Liver (tissue), 9 donors: ENCODE measurements around the gene MAPK6. TPM values are rescaled to one million over a fixed set of nuclear protein-coding genes. Genes with fewer than 3 reads are reported as not detected.
A peak's percentile ranks its signal among the peaks of the same experiment; 100 is the strongest.

Source experiments
- DNase-seq: peaks from one replicate; pipeline ENCODE4 v3.0.0-alpha.2; 2017; ENCODE audit warnings: low spot score
- H3K27ac ChIP-seq, 2 donors: one replicate each; pipeline ENCODE4 v1.7.0; 2013; ENCODE audit warnings: inconsistent platforms in 2 of 2, low read length in 2 of 2, control low read depth in 1 of 2, low read depth in 1 of 2, mild to moderate bottlenecking in 1 of 2
- H3K27me3 ChIP-seq, 4 donors: one replicate each; pipeline versions ENCODE4 v1.6.1 to v1.7.0; 2013; ENCODE audit warnings: low read length in 3 of 4, inconsistent platforms in 1 of 4, mild to moderate bottlenecking in 1 of 4, moderate library complexity in 1 of 4; ENCODE audit not compliant: control insufficient read depth in 4 of 4, insufficient read depth in 4 of 4
- H3K36me3 ChIP-seq, 4 donors: one replicate each; pipeline versions ENCODE4 v1.6.1 to v1.7.0; 2013; ENCODE audit warnings: low read length in 3 of 4, mild to moderate bottlenecking in 3 of 4, low read depth in 1 of 4, moderate library complexity in 1 of 4; ENCODE audit not compliant: control insufficient read depth in 4 of 4, insufficient read depth in 3 of 4
- H3K4me1 ChIP-seq, 4 donors: one replicate each; pipeline versions ENCODE4 v1.6.1 to v1.7.0; 2013; ENCODE audit warnings: low read length in 3 of 4, mild to moderate bottlenecking in 3 of 4, moderate library complexity in 1 of 4; ENCODE audit not compliant: control insufficient read depth in 4 of 4, insufficient read depth in 4 of 4
- H3K4me3 ChIP-seq, 3 donors: one replicate each; pipeline versions ENCODE4 v1.6.1 to v1.7.0; 2013; ENCODE audit warnings: low read length in 3 of 3, control low read depth in 1 of 3, low read depth in 1 of 3, mild to moderate bottlenecking in 1 of 3
- H3K9ac ChIP-seq, 2 donors: one replicate each; pipeline ENCODE4 v1.7.0; 2013; ENCODE audit warnings: low read length in 2 of 2, mild to moderate bottlenecking in 2 of 2, moderate library complexity in 2 of 2, control low read depth in 1 of 2, low read depth in 1 of 2
- H3K9me3 ChIP-seq, 4 donors: one replicate each; pipeline versions ENCODE4 v1.6.1 to v1.7.0; 2013; ENCODE audit warnings: low read length in 3 of 4; ENCODE audit not compliant: control insufficient read depth in 4 of 4
- ATF3 ChIP-seq: IDR thresholded peaks from 2 replicates; pipeline ENCODE4 v1.6.1; 2016; ENCODE audit warnings: antibody characterized with exemption
- CTCF ChIP-seq: fragments of 150-350 bp; IDR thresholded peaks from 2 replicates; pipeline ENCODE4 v1.5.1; 2017; ENCODE audit warnings: improper control_type of control experiment, low read depth, low read length; ENCODE audit not compliant: missing input control
- GABPA ChIP-seq, 2 donors: IDR thresholded peaks in 1 of 2; conservative IDR thresholded peaks in 1 of 2; 2 replicates each; pipeline ENCODE4 v1.6.1; 2016; ENCODE audit warnings: antibody characterized with exemption in 2 of 2, mild to moderate bottlenecking in 1 of 2, moderate library complexity in 1 of 2
- NR2F2 ChIP-seq: IDR thresholded peaks from 2 replicates; pipeline ENCODE4 v1.6.1; 2016; ENCODE audit warnings: antibody characterized with exemption
- RAD21 ChIP-seq, 2 donors: IDR thresholded peaks; 2 replicates each; pipeline ENCODE4 v1.6.1; 2016; ENCODE audit warnings: antibody characterized with exemption in 2 of 2, mild to moderate bottlenecking in 2 of 2
- REST ChIP-seq: IDR thresholded peaks from 2 replicates; pipeline ENCODE4 v1.6.1; 2016; ENCODE audit warnings: antibody characterized with exemption, mild to moderate bottlenecking
- RXRA ChIP-seq, 2 donors: IDR thresholded peaks; 2 replicates each; pipeline ENCODE4 v1.6.1; 2017 to 2018; ENCODE audit warnings: antibody characterized with exemption in 2 of 2, mild to moderate bottlenecking in 1 of 2
- SP1 ChIP-seq: IDR thresholded peaks from 2 replicates; pipeline ENCODE4 v1.6.1; 2018; ENCODE audit warnings: antibody characterized with exemption, mild to moderate bottlenecking
- TAF1 ChIP-seq: conservative IDR thresholded peaks from 2 replicates; pipeline ENCODE4 v1.6.1; 2016; ENCODE audit warnings: antibody characterized with exemption, mild to moderate bottlenecking
- WGBS: extraction: QIAGEN DNeasy Blood & Tissue Kit; methylation state at CpG from one replicate; pipeline ENCODE4 v1.1.7; 2013; 5-methylcytosine and 5-hydroxymethylcytosine counted together
- polyA plus RNA-seq, 2 donors: library from polyadenylated mRNA; stranded (reverse) in 1 of 2; unstranded in 1 of 2; fragments of 200-250 nt in 1 of 2; fragments of >200 nt in 1 of 2; fragmentation: Nextera tagmentation in 1 of 2; extraction: Ambion mirVana in 1 of 2; gene quantifications; one replicate each; pipeline versions ENCODE4 v1.2.1 to v1.2.3, GENCODE V29; 2013 to 2015
- total RNA-seq, 2 donors: library from RNA; depleted of rRNA; stranded (reverse); fragments of >200 nt; gene quantifications; one replicate each; pipeline ENCODE4 v1.2.3, GENCODE V29; 2014
- TF ChIP-seq, protein P1 (sequence below): IDR thresholded peaks from 2 replicates; pipeline ENCODE4 v1.6.1; 2016; ENCODE audit warnings: antibody characterized with exemption
- TF ChIP-seq, protein P2 (sequence below): IDR thresholded peaks from 2 replicates; pipeline ENCODE4 v1.6.1; 2016; ENCODE audit warnings: antibody characterized with exemption
- donor health status: healthy.
- donor health status: healthy.
- donor health status: healthy.
- donor health status: healthy.
- donor health status: healthy.

MAPK6 gene
- total and polyA plus RNA-seq, 4 donors = 9.7 to 47.8 (median 32.1) TPM

DNA sequence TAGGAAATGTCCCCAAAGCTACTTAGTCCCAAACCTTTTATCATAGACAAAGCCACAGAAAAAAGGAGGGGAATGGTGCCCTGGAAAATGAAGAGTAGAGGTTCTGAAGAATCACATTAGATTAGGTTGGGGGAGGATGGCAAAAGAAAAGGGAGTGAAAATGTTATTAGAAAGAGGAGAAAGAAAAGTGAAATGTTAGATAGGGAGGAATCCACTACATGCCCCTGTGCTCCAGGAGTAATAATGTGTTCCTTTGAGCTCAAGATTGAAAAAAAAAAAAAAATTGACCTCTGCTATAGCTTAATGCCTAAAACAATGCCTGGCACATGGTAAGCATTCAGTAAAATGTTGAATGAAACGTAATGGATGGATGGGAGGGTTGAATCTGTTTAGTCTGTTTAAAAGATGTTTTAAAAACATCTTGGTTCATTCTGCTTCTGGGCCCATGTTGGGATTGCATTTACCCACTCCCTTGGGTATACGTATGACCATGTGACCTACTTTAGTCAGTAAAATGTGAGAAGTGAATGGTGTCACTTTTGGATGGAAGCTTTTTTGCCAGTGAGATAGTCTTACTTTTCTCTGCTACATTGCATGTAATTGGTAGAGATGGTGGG lies 19.0 kb downstream of the MAPK6 start:
- no peak for DNase-seq
- Histone ChIP-seq H3K9ac (no peak overlapping the region), H3K9me3 (no peaks in the 10 kb centered on the region), H3K27ac (no peak overlapping the region), H3K4me1 (peaks cover 2 to 32% (median 11%) of the 10 kb centered on the region in 4 donors), H3K36me3 (no peaks in the 10 kb centered on the region), H3K27me3 (no peaks in the 10 kb centered on the region), H3K4me3 (no peak overlapping the region)
- TF ChIP-seq SP1 (no peak), RXRA (IDR thresholded peaks at IDR 0.05) (no peak), TAF1 (no peak), ATF3 (no peak), GABPA (IDR thresholded peaks at IDR 0.05 in 1 of 2, conservative IDR thresholded peaks at IDR 0.05 in 1 of 2) (no peak), NR2F2 (no peak)
- TF ChIP-seq, protein P1, sequence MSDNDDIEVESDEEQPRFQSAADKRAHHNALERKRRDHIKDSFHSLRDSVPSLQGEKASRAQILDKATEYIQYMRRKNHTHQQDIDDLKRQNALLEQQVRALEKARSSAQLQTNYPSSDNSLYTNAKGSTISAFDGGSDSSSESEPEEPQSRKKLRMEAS = no peak
- TF ChIP-seq, protein P2, sequence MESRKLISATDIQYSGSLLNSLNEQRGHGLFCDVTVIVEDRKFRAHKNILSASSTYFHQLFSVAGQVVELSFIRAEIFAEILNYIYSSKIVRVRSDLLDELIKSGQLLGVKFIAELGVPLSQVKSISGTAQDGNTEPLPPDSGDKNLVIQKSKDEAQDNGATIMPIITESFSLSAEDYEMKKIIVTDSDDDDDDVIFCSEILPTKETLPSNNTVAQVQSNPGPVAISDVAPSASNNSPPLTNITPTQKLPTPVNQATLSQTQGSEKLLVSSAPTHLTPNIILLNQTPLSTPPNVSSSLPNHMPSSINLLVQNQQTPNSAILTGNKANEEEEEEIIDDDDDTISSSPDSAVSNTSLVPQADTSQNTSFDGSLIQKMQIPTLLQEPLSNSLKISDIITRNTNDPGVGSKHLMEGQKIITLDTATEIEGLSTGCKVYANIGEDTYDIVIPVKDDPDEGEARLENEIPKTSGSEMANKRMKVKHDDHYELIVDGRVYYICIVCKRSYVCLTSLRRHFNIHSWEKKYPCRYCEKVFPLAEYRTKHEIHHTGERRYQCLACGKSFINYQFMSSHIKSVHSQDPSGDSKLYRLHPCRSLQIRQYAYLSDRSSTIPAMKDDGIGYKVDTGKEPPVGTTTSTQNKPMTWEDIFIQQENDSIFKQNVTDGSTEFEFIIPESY = no peak
- WGBS = 83% methylated on average over 2 of the region's 2 CpGs

DNA sequence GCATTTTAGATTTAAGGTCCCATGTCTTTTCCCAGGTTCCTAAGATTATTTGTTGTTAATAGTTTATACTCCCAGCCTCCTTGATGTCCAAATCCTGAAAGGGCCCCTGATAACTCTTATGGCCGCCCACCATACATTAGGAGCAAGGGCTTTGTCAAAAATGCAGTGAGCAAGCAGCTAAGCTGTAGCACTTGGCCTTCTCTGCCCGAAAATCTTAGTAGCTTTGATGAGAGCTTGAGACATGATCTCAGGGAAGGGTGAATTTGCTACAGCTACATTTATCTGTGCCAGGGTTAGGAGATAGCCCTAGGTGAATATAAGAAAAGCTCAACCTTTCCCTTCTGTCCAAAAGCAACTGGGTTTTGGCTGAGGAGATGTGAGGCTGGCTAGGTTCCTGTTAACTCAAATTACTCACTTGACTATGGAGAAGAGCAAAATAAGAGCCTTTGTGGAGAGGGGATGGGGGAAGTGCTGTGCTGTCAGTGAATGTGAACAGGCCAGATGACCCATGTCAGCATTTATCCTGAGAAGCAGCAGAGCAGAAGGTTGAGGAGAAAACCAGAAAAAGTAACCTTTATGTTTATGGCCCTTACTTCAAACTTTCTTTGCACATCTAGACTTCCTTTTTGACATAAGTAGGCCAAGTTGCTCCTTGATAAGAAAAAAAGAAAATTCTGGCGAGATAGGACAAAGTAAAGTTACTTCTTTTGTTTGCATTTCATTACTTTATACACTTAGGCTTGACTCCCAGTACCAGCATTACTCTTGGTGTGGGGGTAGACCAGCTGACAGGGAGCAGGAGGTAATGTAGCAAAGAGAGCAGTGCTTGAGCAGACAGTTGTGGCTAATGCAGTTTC lies 21.1 kb downstream of the MAPK6 start:
- H3K4me1 ChIP-seq = peaks cover 2 to 37% (median 13%) of the 10 kb centered on the region in 4 donors
- TF ChIP-seq RAD21 (IDR thresholded peaks at IDR 0.05) (no peak), NR2F2 (no peak), CTCF (no peak), REST (no peak), ATF3 (no peak)
- H3K4me3 ChIP-seq = no peak overlapping the region
- H3K27ac ChIP-seq = peak overlapping the region in 1 of 2 donors; percentile 15
- H3K9ac ChIP-seq = no peak overlapping the region
- no peaks in the 10 kb centered on the region for H3K27me3 ChIP-seq
- 63% methylated on average over 3 of the region's 3 CpGs for WGBS
- H3K9me3 ChIP-seq = no peaks in the 10 kb centered on the region
- DNase-seq = no peak
- peaks cover 0 to 2% (median 0%) of the 10 kb centered on the region in 4 donors for H3K36me3 ChIP-seq
